Ovary (tissue), 9 donors: ENCODE measurements around the gene TSPAN5. TPM values are rescaled to one million over a fixed set of nuclear protein-coding genes. Genes with fewer than 3 reads are reported as not detected.

Experiments
- DNase-seq, 5 donors: peaks; one replicate each; pipeline ENCODE4 v3.0.0-alpha.2; 2019 to 2020
- H3K27ac ChIP-seq, 2 donors: fragments of 200-600 bp; one replicate each; pipeline versions ENCODE4 v1.5.1 to v1.8.0; 2019 to 2022
- H3K27me3 ChIP-seq: fragments of 200-600 bp; one replicate; pipeline ENCODE4 v1.8.0; 2022
- H3K36me3 ChIP-seq: fragments of 200-600 bp; sonication (generic); one replicate; pipeline ENCODE4 v1.5.1; 2019
- H3K4me1 ChIP-seq: one replicate; pipeline ENCODE4 v1.8.1; 2013; ENCODE audit warnings: mild to moderate bottlenecking, moderate library complexity; ENCODE audit not compliant: insufficient read depth
- H3K4me3 ChIP-seq: fragments of 200-600 bp; sonication (generic); one replicate; pipeline ENCODE4 v1.5.1; 2017
- H3K9me3 ChIP-seq, 2 donors: fragments of 200-600 bp in 1 of 2; sonication (generic) in 1 of 2; one replicate each; pipeline versions ENCODE4 v1.5.1 to v1.8.1; 2013 to 2019; ENCODE audit warnings: mild to moderate bottlenecking in 1 of 2, moderate library complexity in 1 of 2
- EP300 ChIP-seq: sonication (generic); formaldehyde crosslinking; IDR thresholded peaks from one replicate; pipeline ENCODE4 v1.6.1; 2017; ENCODE audit warnings: antibody characterized with exemption
- POLR2A ChIP-seq: fragments of 450-650 bp; IDR thresholded peaks from one replicate; pipeline ENCODE4 v1.6.1; 2017; ENCODE audit warnings: antibody characterized with exemption, mild to moderate bottlenecking, moderate library complexity
- WGBS, 3 donors: extraction: QIAGEN DNeasy Blood & Tissue Kit in 1 of 3; methylation state at CpG; one replicate each; pipeline versions ENCODE4 v1.1.5 to v1.1.7; 2013 to 2017; 5-methylcytosine and 5-hydroxymethylcytosine counted together
- intact Hi-C, 4 donors: fragments of 100-400 bp; cut with DNase I; formaldehyde crosslinking; loops; one replicate each; pipeline versions ENCODE4 v1.11.0 to v1.15.1; 2022 to 2023
- polyA plus RNA-seq, 2 donors: library from polyadenylated mRNA; stranded (reverse); fragments of 200-250 nt in 1 of 2; fragments of 350-450 nt in 1 of 2; fragmentation: Illumina TruSeq in 1 of 2; extraction: RNeasy Lipid Tissue Mini Kit (QIAGEN cat#74804) in 1 of 2; gene quantifications; one replicate each; pipeline ENCODE4 v1.2.3, GENCODE V29; 2013 to 2014
- total RNA-seq, 7 donors: library from RNA; depleted of rRNA in 2 of 7; stranded (reverse); fragments of >200 nt in 2 of 7; fragmentation: NEBNext Ultra II Directional in 3 of 7; extraction: Animal tissue kit (Norgen Biotek cat#: 25700) in 3 of 7; gene quantifications; one replicate each; pipeline versions ENCODE4 v1.1.0 to v1.2.4, GENCODE V29; 2016 to 2023
- TF ChIP-seq, protein P1 (sequence below), 3 donors: fragments of 450-650 bp in 2 of 3; fragments of 200-600 bp in 1 of 3; IDR thresholded peaks; one replicate each; pipeline versions ENCODE4 v1.5.1 to v1.8.0; 2016 to 2022; ENCODE audit warnings: antibody characterized with exemption in 3 of 3, mild to moderate bottlenecking in 1 of 3
- donor health status: DM: no; HTN: no; CAD: no; lungs with moderate emphysema.
- donor health status: DM: no; HTN: no; CAD: no.
- donor health status: Bipolar disorder and iron deficiency.
- donor health status: DM: yes; HTN: yes; CAD: no.
- donor health status: DM: no; HTN: no; CAD: no.
- donor health status: DM: yes; HTN: yes; CAD: no.

Gene TSPAN5
- total and polyA plus RNA-seq, 9 donors = 34.0 to 69.5 (median 48.2) TPM

DNA sequence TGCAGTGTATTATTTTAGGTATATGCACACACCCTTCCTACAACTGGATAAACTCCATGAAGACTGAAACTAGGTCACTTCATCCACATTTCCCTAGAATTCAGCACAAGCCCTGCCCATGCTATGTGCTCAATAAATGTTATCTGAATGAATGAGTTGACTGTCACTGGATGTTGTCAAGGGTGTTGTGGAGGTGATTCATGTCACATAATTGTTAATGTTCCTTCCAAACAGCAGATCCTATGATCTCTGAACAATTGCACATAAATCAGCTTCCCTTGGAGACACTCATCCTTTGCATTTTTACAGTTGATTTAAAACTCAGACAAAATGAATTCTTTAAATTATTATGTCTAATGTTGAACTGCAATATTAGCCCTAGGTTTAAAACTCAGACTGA is 154.7 kb downstream of the TSPAN5 start:
- TF ChIP-seq POLR2A = no peak
- TF ChIP-seq, protein P1, sequence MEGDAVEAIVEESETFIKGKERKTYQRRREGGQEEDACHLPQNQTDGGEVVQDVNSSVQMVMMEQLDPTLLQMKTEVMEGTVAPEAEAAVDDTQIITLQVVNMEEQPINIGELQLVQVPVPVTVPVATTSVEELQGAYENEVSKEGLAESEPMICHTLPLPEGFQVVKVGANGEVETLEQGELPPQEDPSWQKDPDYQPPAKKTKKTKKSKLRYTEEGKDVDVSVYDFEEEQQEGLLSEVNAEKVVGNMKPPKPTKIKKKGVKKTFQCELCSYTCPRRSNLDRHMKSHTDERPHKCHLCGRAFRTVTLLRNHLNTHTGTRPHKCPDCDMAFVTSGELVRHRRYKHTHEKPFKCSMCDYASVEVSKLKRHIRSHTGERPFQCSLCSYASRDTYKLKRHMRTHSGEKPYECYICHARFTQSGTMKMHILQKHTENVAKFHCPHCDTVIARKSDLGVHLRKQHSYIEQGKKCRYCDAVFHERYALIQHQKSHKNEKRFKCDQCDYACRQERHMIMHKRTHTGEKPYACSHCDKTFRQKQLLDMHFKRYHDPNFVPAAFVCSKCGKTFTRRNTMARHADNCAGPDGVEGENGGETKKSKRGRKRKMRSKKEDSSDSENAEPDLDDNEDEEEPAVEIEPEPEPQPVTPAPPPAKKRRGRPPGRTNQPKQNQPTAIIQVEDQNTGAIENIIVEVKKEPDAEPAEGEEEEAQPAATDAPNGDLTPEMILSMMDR (IDR thresholded peaks at IDR 0.05) = no peak
- no peak for TF ChIP-seq EP300
- Histone ChIP-seq H3K9me3 (no peaks in the 10 kb centered on the region), H3K27me3 (no peaks in the 10 kb centered on the region), H3K36me3 (no peaks in the 10 kb centered on the region), H3K4me3 (no peak overlapping the region), H3K27ac (no peak overlapping the region), H3K4me1 (peaks cover 8% of the 10 kb centered on the region)
- no peak for DNase-seq
- intact Hi-C loops = no loop called here

DNA sequence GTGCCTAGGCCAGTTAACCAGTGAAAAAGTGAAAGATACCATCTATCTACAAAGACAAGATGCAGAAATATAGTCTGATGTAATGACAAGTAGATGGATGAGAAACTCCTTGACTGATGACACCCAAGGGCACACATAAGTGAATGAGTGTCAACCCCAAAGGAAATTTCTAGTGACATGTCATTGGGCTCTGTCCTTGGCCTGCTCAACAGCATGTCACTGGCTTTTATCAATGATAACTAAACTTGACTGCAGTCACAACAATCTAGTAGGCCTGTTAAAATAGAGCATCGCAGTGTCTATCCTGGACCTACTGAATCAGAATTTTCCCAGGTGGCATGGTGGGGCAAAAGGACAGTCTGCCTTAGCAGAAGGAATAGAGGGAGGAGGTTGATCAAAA is 155.8 kb downstream of the TSPAN5 start:
- H3K36me3 ChIP-seq = no peaks in the 10 kb centered on the region
- TF ChIP-seq, protein P1 (IDR thresholded peaks at IDR 0.05) = no peak
- TF ChIP-seq EP300 (no peak), POLR2A (no peak)
- no peak for DNase-seq
- peaks cover 8% of the 10 kb centered on the region for H3K4me1 ChIP-seq
- intact Hi-C loops = no loop called here
- no peaks in the 10 kb centered on the region for H3K27me3 ChIP-seq
- no peak overlapping the region for H3K27ac ChIP-seq
- WGBS, 3 donors = 94 to 100% (median 96%) methylated on average over 1 of the region's 1 CpG
- no peak overlapping the region for H3K4me3 ChIP-seq
- H3K9me3 ChIP-seq = no peaks in the 10 kb centered on the region

- Histone ChIP-seq H3K9me3 (no peaks in the 10 kb centered on the region), H3K4me3 (no peak overlapping the region), H3K27ac (no peak overlapping the region), H3K27me3 (no peaks in the 10 kb centered on the region), H3K4me1 (peaks cover 8% of the 10 kb centered on the region), H3K36me3 (no peaks in the 10 kb centered on the region)
- TF ChIP-seq POLR2A = no peak
- TF ChIP-seq EP300 = no peak
- TF ChIP-seq, protein P1 (IDR thresholded peaks at IDR 0.05) = no peak
- 87 to 93% (median 92%) methylated on average over 2 of the region's 2 CpGs for WGBS, 3 donors
- no peak for DNase-seq
- intact Hi-C loops = no loop called here
Observed at GRCh38 chr4:98502031-98502430, 156.4 kb downstream of the TSPAN5 start.

- Histone ChIP-seq H3K4me1 (peaks cover 8% of the 10 kb centered on the region), H3K4me3 (no peak overlapping the region), H3K36me3 (no peaks in the 10 kb centered on the region), H3K9me3 (no peaks in the 10 kb centered on the region), H3K27me3 (no peaks in the 10 kb centered on the region), H3K27ac (no peak overlapping the region)
- intact Hi-C loops = no loop called here
- DNase-seq = no peak
- 92 to 98% (median 95%) methylated on average over 3 of the region's 3 CpGs for WGBS, 3 donors
- TF ChIP-seq EP300 (no peak), POLR2A (no peak)
- TF ChIP-seq, protein P1 (IDR thresholded peaks at IDR 0.05) = no peak
Observed at GRCh38 chr4:98501383-98501782, 157.0 kb downstream of the TSPAN5 start.

DNA sequence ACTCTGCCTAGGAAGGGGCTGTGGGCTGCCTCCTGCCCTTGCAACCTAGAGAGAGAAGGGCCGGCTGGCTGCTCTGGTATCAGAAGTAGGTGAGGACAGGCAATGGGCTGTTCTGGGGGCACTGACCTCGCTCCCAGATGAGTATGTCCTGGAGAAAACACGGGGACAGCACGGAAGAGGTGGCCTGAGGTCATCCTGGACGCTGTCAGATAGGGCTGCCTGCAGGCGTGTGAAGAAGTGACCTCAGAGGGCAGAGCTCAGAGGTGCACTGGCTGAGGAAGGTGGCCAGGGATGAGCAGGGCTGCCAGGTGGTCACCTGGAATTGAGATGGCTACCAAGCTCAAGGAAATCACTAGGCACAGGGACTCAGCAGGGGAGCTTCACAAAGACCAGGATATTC is 159.6 kb downstream of the TSPAN5 start:
- H3K36me3 ChIP-seq = no peaks in the 10 kb centered on the region
- no peak for DNase-seq
- intact Hi-C loops = no loop called here
- 83 to 85% (median 83%) methylated on average over 6 of the region's 6 CpGs for whole genome bisulfite sequencing, 3 donors
- no peak for TF ChIP-seq EP300
- no peak for TF ChIP-seq POLR2A
- TF ChIP-seq, protein P1 (IDR thresholded peaks at IDR 0.05) = no peak
- no peaks in the 10 kb centered on the region for H3K27me3 ChIP-seq
- H3K4me3 ChIP-seq = no peak overlapping the region
- H3K9me3 ChIP-seq = no peaks in the 10 kb centered on the region
- H3K4me1 ChIP-seq = peaks cover 15% of the 10 kb centered on the region
- peak overlapping the region in 1 of 2 donors; percentile 22 for H3K27ac ChIP-seq
